Fibroblast of lung (primary cell): ENCODE results near the gene RNASEH2A.
"Not testable (repeated sequence)": the region's sequence is repeated elsewhere in the genome, so short reads cannot be mapped to it uniquely, and the experiment has no call there.

Experiments
- CTCF ChIP-seq, 2 donors: IDR thresholded peaks in 1 of 2; conservative IDR thresholded peaks in 1 of 2; 1 replicate in 1 of 2; 2 replicates in 1 of 2; pipeline ENCODE4 v1.5.1; 2011 to 2012; ENCODE audit warnings: low read length in 2 of 2, control low read depth in 1 of 2, inconsistent platforms in 1 of 2, low read depth in 1 of 2, mild to moderate bottlenecking in 1 of 2
- EZH2 ChIP-seq: IDR thresholded peaks from 2 replicates; pipeline ENCODE4 v1.5.1; 2012; ENCODE audit warnings: low read length, control low read depth, mild to moderate bottlenecking; ENCODE audit errors: missing control alignments

- not testable (repeated sequence) for TF ChIP-seq CTCF (conservative IDR thresholded peaks at IDR 0.05 in 1 of 2, IDR thresholded peaks at IDR 0.05 in 1 of 2; ENCODE audit: low read depth in 1 of 2, low read length in 2 of 2); EZH2
These were observed 10.8 kb downstream of the RNASEH2A start for GRCh38 chr19:12817188-12817587.
